RWPE2 (cell line): ENCODE measurements around the gene INTS1.

ENCODE experiments used
- ATAC-seq: fragments of 200-7000 bp; cut with Tn5 transposase; 3 replicates; pipeline ENCODE4 v1.9.1; 2021; ENCODE audit warnings: low read depth
- DNase-seq: peaks from one replicate; pipeline ENCODE4 v3.0.0-alpha.2; 2020; ENCODE audit warnings: low spot score
- H3K27ac ChIP-seq: fragments of 450-650 bp; 2 replicates; pipeline ENCODE4 v1.5.1; 2017; ENCODE audit warnings: mild to moderate bottlenecking; ENCODE audit not compliant: poor library complexity, severe bottlenecking
- H3K27me3 ChIP-seq: fragments of 250-450 bp; sonication (Bioruptor Pico); 2 replicates; pipeline ENCODE4 v1.5.1; 2021; ENCODE audit warnings: mild to moderate bottlenecking, moderate library complexity; ENCODE audit not compliant: insufficient read depth, poor library complexity, severe bottlenecking
- H3K36me3 ChIP-seq: fragments of 250-450 bp; sonication (Bioruptor Pico); 2 replicates; pipeline ENCODE4 v1.5.1; 2020; ENCODE audit warnings: low read depth, mild to moderate bottlenecking, moderate library complexity
- H3K4me1 ChIP-seq: fragments of 250-450 bp; sonication (Bioruptor Pico); 2 replicates; pipeline ENCODE4 v1.5.1; 2021; ENCODE audit warnings: mild to moderate bottlenecking, moderate library complexity; ENCODE audit not compliant: insufficient read depth, poor library complexity, severe bottlenecking
- H3K4me3 ChIP-seq: fragments of 250-450 bp; sonication (Bioruptor Pico); 2 replicates; pipeline ENCODE4 v1.5.1; 2021; ENCODE audit warnings: mild to moderate bottlenecking, moderate library complexity; ENCODE audit not compliant: severe bottlenecking
- H3K9me3 ChIP-seq: fragments of 250-450 bp; sonication (Bioruptor Pico); 2 replicates; pipeline ENCODE4 v1.5.1; 2021; ENCODE audit warnings: mild to moderate bottlenecking, moderate library complexity; ENCODE audit not compliant: severe bottlenecking
- TF ChIP-seq, protein P1 (sequence below): fragments of 450-650 bp; IDR thresholded peaks from one replicate; pipeline ENCODE4 v1.5.1; 2017; ENCODE audit warnings: mild to moderate bottlenecking, moderate library complexity; ENCODE audit not compliant: poor library complexity, severe bottlenecking

Gene INTS1

DNA sequence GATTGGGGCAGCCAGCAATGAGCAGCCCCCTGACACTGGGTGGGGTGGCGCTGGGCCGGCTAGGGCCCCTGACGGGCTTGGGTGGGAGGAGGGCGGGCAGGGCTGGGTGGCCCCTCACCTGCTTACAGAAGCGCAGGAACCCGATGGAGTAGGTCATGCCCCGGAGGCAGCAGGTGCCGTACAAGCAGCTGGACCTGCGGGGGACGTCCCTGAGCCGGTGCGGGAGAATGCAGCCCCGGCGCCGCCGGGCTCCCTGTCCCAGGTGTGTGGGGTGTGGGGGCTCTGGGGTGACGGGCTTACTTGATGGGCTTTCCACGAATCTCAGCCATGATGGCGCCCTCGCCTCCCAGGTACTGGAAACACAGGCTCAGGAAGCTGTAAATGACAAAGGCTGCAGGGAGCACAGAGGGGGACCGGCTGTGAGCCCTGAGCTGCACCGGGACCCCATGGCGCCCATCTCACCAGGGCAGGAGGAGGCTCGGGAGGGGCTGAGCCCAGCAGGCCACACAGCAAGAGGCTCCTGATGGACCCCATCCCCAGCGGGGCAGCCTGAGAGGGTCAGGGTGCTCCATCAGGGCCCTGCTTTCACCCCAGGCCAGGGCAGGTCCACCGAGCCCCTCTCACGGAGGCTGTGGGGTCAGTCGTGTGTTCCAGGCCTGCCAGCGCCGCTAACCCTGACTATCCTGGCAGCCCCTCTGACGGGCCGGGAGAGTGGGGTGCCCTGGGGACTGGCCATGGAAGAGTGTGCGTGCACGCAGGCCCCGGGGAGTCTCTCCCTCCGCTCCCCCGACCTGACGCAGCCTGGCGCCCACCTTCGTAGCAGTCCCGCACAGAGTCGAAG lies 46.0 kb upstream of the INTS1 start:
- TF ChIP-seq, protein P1, sequence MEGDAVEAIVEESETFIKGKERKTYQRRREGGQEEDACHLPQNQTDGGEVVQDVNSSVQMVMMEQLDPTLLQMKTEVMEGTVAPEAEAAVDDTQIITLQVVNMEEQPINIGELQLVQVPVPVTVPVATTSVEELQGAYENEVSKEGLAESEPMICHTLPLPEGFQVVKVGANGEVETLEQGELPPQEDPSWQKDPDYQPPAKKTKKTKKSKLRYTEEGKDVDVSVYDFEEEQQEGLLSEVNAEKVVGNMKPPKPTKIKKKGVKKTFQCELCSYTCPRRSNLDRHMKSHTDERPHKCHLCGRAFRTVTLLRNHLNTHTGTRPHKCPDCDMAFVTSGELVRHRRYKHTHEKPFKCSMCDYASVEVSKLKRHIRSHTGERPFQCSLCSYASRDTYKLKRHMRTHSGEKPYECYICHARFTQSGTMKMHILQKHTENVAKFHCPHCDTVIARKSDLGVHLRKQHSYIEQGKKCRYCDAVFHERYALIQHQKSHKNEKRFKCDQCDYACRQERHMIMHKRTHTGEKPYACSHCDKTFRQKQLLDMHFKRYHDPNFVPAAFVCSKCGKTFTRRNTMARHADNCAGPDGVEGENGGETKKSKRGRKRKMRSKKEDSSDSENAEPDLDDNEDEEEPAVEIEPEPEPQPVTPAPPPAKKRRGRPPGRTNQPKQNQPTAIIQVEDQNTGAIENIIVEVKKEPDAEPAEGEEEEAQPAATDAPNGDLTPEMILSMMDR: no peak
- ATAC-seq: no peak
- Histone ChIP-seq H3K27ac (no peak overlapping the region), H3K27me3 (no peaks in the 10 kb centered on the region), H3K9me3 (no peaks in the 10 kb centered on the region), H3K4me1 (peaks cover 3% of the 10 kb centered on the region), H3K4me3 (no peak overlapping the region), H3K36me3 (peaks cover 4% of the 10 kb centered on the region)
- no peak for DNase-seq

DNA sequence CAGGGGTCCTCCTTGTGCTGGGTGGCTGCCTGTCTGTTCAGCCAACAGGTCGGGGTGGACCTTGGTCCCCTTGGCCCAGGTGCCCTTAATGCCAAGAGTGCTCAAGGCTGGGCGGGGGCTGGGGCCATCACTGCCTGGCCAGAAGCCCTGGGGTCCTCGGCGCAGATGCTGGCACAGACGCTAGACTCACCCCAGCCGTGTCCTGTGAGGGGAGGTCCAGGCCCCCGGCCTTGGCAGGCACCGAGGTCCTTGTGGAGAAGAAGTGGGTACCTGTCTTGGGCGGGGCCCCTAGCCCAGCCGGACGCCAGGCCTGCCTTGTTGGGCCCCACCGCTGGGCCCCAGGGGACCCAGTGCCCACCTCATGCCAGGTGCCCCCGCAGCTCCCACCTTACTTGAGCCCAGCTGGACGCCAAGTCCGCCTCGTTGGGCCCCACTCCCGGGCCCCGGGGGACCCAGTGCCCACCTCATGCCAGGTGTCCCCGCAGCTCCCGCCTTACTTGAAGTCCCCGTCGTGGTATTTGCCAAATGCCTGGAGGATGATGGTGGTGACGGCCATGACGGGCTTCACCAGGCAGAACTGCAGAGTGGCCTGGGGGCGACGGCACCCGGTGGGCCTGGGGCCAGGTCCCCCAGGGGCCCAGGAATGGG lies 45.3 kb upstream of the INTS1 start:
- no peaks in the 10 kb centered on the region for H3K27me3 ChIP-seq
- DNase-seq (no peak), ATAC-seq (no peak)
- H3K36me3 ChIP-seq: peaks cover 4% of the 10 kb centered on the region
- no peaks in the 10 kb centered on the region for H3K4me1 ChIP-seq
- H3K9me3 ChIP-seq: no peaks in the 10 kb centered on the region
- H3K27ac ChIP-seq: no peak overlapping the region
- H3K4me3 ChIP-seq: no peak overlapping the region
- TF ChIP-seq, protein P1: no peak

DNA sequence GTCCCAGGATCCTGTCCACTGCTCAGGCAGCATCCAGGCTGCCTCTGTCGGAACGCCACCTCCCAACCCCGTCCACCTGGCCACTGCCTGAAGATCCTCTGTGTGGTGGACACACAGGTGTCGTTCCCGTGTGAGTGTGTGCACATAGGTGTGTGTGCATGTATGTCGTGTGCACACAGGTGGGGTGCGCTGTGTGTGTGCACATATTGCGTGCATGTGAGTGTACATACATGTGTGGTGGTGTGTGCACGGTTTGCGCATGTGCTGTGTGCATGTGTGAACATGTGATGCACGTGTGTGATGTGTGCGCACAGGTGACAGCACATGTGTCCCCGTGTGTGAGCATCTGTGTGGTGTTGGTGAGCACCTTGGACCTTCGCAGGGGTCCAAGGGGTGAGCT lies 44.8 kb upstream of the INTS1 start:
- TF ChIP-seq, protein P1: no peak
- Histone ChIP-seq H3K4me3 (no peak overlapping the region), H3K27ac (no peak overlapping the region), H3K27me3 (no peaks in the 10 kb centered on the region), H3K36me3 (peaks cover 4% of the 10 kb centered on the region), H3K4me1 (no peaks in the 10 kb centered on the region), H3K9me3 (no peaks in the 10 kb centered on the region)
- ATAC-seq (no peak), DNase-seq (no peak)

DNA sequence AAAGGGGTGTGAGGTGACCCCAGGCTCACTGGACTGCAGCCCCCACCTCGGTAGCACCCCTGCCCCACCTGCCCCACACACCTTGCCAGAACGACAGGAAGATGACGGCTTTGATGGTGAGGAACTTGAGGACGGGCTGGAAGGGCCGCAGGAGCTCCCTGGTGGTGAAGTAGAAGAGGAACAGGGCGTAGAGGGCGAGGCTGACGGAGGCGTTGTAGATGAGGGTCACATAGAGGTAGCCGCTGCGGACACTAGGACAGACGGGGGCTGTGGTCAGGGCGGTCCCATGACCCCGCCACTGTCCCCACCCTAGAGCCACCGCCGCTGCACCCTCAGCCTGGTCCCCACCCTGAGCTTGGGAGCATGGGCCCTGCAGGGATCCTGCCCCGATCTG lies 44.2 kb upstream of the INTS1 start:
- no peaks in the 10 kb centered on the region for H3K4me1 ChIP-seq
- H3K27me3 ChIP-seq: no peaks in the 10 kb centered on the region
- no peak overlapping the region for H3K27ac ChIP-seq
- DNase-seq: no peak
- TF ChIP-seq, protein P1: no peak
- ATAC-seq: no peak
- H3K4me3 ChIP-seq: no peak overlapping the region
- peaks cover 4% of the 10 kb centered on the region for H3K36me3 ChIP-seq
- no peaks in the 10 kb centered on the region for H3K9me3 ChIP-seq
